ENCODE measurements around the gene ADGRL4.

ADGRL4 gene

DNA sequence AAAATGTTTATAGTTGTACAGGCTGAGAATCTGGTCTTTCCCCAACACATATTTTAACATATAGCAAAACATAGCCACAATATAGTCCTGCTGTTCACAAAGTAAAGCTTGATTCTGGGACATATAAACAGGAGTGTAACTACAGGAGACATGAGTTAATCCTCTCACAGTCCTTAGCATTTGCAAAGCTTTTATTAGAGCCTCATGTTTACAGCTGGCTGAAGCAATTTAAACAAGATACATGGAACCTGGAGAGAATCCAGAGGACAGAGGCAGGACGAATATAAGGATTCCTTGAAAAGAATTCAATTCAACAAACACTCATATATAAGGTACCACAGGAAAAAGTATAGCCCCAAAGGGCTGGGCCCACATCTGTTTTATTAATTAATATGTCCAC is 163.4 kb downstream of the ADGRL4 start:
- Histone ChIP-seq H3K4me3 (replicated peaks; ENCODE audit: insufficient read depth, low read length) (no peak overlapping the region), H3K27ac (replicated peaks) (no peak overlapping the region), H3K27me3 (ENCODE audit: insufficient read depth, poor library complexity, severe bottlenecking) (no peaks in the 10 kb centered on the region)
- TF ChIP-seq, protein P1, sequence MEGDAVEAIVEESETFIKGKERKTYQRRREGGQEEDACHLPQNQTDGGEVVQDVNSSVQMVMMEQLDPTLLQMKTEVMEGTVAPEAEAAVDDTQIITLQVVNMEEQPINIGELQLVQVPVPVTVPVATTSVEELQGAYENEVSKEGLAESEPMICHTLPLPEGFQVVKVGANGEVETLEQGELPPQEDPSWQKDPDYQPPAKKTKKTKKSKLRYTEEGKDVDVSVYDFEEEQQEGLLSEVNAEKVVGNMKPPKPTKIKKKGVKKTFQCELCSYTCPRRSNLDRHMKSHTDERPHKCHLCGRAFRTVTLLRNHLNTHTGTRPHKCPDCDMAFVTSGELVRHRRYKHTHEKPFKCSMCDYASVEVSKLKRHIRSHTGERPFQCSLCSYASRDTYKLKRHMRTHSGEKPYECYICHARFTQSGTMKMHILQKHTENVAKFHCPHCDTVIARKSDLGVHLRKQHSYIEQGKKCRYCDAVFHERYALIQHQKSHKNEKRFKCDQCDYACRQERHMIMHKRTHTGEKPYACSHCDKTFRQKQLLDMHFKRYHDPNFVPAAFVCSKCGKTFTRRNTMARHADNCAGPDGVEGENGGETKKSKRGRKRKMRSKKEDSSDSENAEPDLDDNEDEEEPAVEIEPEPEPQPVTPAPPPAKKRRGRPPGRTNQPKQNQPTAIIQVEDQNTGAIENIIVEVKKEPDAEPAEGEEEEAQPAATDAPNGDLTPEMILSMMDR (IDR thresholded peaks at IDR 0.05; ENCODE audit: insufficient read depth, low read length): no peak
- no peak for TF ChIP-seq POLR2AphosphoS5 (IDR thresholded peaks at IDR 0.05; ENCODE audit: low read depth)
- TF ChIP-seq GABPA (IDR thresholded peaks at IDR 0.05; ENCODE audit: low read depth): no peak
- no peak for TF ChIP-seq SPI1 (IDR thresholded peaks at IDR 0.05; ENCODE audit: borderline replicate concordance, low read depth)
- no peak for TF ChIP-seq REST (IDR thresholded peaks at IDR 0.05; ENCODE audit: insufficient replicate concordance, low read depth)
- no peak for DNase-seq (ENCODE audit: low read depth in 1 of 2, low spot score in 1 of 2)

GRCh38 chr1:78840453-78841271 is 165.9 kb downstream of the ADGRL4 start:
- Histone ChIP-seq H3K27ac (replicated peaks) (no peak overlapping the region), H3K27me3 (ENCODE audit: insufficient read depth, poor library complexity, severe bottlenecking) (no peaks in the 10 kb centered on the region), H3K4me3 (replicated peaks; ENCODE audit: insufficient read depth, low read length) (no peak overlapping the region)
- TF ChIP-seq SPI1 (IDR thresholded peaks at IDR 0.05; ENCODE audit: borderline replicate concordance, low read depth) (no peak), REST (IDR thresholded peaks at IDR 0.05; ENCODE audit: insufficient replicate concordance, low read depth) (no peak), GABPA (IDR thresholded peaks at IDR 0.05; ENCODE audit: low read depth) (no peak), POLR2AphosphoS5 (IDR thresholded peaks at IDR 0.05; ENCODE audit: low read depth) (no peak)
- TF ChIP-seq, protein P1 (IDR thresholded peaks at IDR 0.05; ENCODE audit: insufficient read depth, low read length): no peak
- DNase-seq (ENCODE audit: low read depth in 1 of 2, low spot score in 1 of 2): no peak
